HUES48 (cell line): ENCODE results near the gene ALPI.

ENCODE experiments used
- H3K27ac ChIP-seq: one replicate; pipeline ENCODE4 v1.7.0; 2013; ENCODE audit warnings: low read depth, low read length, inconsistent platforms
- H3K27me3 ChIP-seq: 2 replicates; pipeline ENCODE4 v1.6.1; 2013; ENCODE audit warnings: mild to moderate bottlenecking, low read length; ENCODE audit not compliant: control insufficient read depth, insufficient read depth
- H3K36me3 ChIP-seq: 2 replicates; pipeline ENCODE4 v1.6.1; 2013; ENCODE audit warnings: low read length; ENCODE audit not compliant: control insufficient read depth, insufficient read depth
- H3K4me1 ChIP-seq: 2 replicates; pipeline ENCODE4 v1.6.1; 2013; ENCODE audit warnings: mild to moderate bottlenecking, low read length; ENCODE audit not compliant: control insufficient read depth, insufficient read depth
- H3K4me3 ChIP-seq: 2 replicates; pipeline ENCODE4 v1.5.1; 2013; ENCODE audit warnings: mild to moderate bottlenecking, low read depth, low read length
- H3K9ac ChIP-seq: 2 replicates; pipeline ENCODE4 v1.6.1; 2013; ENCODE audit warnings: mild to moderate bottlenecking, low read depth, low read length, moderate library complexity
- H3K9me3 ChIP-seq: 2 replicates; pipeline ENCODE4 v1.6.1; 2013; ENCODE audit warnings: low read length; ENCODE audit not compliant: control insufficient read depth, insufficient read depth

The ALPI gene

DNA sequence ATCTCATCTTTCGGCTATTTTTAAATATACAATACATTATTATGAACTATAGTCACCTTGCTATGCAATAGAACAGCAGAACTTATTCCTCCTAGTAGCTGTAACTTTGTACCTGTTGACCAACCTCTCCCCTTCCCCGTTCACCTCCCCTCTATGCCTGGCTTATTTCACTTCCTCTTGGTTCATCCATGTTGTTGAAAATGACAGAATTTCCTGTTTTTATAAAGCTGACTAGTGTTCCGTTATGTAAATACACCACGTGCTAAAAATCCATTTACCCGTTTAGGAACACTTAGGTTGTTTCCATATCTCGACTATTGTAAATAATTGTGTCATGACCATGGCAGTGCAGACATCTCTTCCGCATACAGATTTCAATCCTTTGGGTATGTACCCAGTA lies 10.3 kb downstream of the ALPI start:
- H3K9ac ChIP-seq, result no peak overlapping the region
- H3K27ac ChIP-seq, result no peak overlapping the region
- H3K27me3 ChIP-seq, result no peaks in the 10 kb centered on the region
- H3K9me3 ChIP-seq, result no peaks in the 10 kb centered on the region
- H3K36me3 ChIP-seq, result no peaks in the 10 kb centered on the region
- no peaks in the 10 kb centered on the region for H3K4me1 ChIP-seq
- H3K4me3 ChIP-seq, result no peak overlapping the region

DNA sequence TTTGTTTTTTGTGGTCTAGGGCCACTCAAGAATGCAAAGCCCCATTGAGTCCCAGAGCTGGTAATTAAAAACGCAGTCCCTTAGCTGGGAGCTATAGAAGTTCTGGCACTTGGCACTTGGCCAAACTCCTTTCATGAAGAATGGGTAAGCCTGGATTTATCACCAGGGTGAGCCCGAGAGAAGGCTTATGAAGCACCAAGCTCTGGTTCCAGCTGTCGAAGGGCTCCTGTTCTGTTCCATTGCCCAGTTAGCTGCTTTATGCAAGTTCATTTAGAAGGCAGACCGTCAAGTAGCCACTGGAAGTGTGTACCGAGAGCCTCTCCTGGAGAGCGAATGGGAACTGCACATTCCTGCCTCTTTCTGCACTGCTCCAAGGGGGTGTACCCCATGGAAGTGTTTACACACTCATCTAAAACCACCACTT lies 17.5 kb downstream of the ALPI start:
- H3K36me3 ChIP-seq, result no peaks in the 10 kb centered on the region
- peaks cover 6% of the 10 kb centered on the region for H3K27me3 ChIP-seq
- H3K4me3 ChIP-seq, result no peak overlapping the region
- no peaks in the 10 kb centered on the region for H3K4me1 ChIP-seq
- no peak overlapping the region for H3K27ac ChIP-seq
- H3K9me3 ChIP-seq, result no peaks in the 10 kb centered on the region
- no peak overlapping the region for H3K9ac ChIP-seq

DNA sequence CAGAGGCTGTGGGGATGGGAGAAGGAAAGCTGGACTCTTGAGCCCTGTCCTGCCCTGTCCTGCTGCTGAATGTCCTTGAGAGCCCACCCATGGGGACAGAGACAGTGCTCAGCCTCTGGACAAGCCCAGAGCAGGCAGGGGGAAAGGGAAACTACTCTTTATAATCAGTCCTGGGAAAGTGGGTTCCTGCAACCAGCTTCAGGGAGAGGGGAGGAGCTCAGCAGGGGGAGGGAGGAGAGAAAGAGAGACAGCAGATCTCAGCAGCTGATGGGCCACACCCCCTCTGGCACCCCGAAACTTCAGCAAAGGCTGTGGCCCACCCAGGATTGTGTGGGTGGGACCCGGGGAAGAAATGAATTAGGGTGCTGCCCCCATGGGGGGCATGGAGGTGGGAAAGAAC lies 20.1 kb downstream of the ALPI start:
- H3K27ac ChIP-seq, result no peak overlapping the region
- H3K9me3 ChIP-seq, result no peaks in the 10 kb centered on the region
- H3K4me1 ChIP-seq, result no peaks in the 10 kb centered on the region
- H3K27me3 ChIP-seq, result peaks cover 6% of the 10 kb centered on the region
- no peaks in the 10 kb centered on the region for H3K36me3 ChIP-seq
- H3K4me3 ChIP-seq, result no peak overlapping the region
- no peak overlapping the region for H3K9ac ChIP-seq

DNA sequence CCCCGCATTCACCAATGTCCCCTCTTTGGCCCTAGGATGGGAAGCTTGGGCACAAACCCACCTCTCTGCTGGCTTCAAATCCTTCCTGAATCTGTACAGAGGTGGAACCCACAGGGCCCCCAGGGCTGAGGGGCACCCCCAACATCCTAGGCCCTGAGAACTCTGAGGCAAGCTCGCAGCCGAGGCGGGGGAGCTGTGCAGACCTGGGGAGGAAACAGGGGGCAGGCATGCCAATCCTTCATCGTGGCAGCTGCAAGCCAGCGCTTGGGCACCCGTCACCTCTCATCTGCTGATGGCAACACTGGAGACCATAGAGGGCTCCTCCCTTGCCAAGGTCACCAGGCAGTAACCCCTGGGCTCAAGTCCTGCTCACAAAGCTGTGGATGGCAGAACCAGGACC lies 20.8 kb downstream of the ALPI start:
- H3K9ac ChIP-seq, result no peak overlapping the region
- peaks cover 6% of the 10 kb centered on the region for H3K27me3 ChIP-seq
- H3K4me1 ChIP-seq, result no peaks in the 10 kb centered on the region

DNA sequence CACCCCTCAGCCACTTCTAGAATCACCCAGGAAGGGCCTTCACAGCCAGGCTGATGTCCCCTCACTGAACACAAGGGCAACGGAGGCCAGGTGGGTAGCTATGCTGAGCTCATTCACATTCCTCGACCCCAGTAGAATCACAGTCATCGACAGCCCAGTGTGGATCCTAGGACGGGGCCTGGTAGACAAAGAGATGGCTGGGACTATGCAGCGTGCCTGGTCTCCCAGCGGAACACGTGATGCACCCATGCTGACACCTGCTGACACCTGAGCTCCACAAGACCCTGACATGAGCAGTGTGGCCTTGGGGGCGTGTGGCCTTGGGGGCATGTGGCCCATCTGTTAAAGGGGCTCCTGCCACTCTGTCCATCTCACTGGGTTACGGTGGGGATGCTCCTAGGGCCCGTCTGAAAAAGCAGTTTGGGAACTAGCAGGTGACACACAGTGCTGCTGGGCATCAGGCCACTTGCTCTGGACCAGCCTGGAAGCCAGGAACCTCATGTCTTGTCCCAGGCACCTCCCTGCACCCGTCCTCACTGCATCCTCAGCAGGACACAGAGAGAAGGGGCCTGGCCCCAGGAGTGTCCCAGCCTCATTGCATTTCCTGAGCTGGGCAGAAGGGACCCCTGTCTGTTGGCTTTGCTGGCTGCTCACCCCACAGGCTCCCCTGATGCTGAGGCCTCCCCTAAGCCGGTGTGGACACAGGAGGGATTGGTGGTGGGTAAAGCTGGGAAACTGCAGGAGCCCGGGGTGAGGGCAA lies 22.0 kb downstream of the ALPI start:
- no peak overlapping the region for H3K9ac ChIP-seq
- no peaks in the 10 kb centered on the region for H3K4me1 ChIP-seq
- no peaks in the 10 kb centered on the region for H3K36me3 ChIP-seq
- no peaks in the 10 kb centered on the region for H3K9me3 ChIP-seq
- H3K4me3 ChIP-seq, result no peak overlapping the region
- no peak overlapping the region for H3K27ac ChIP-seq
- H3K27me3 ChIP-seq, result peaks cover 6% of the 10 kb centered on the region

More for the DNA sequence above, 20.8 kb downstream of the ALPI start:
- H3K27ac ChIP-seq, result no peak overlapping the region
- no peaks in the 10 kb centered on the region for H3K36me3 ChIP-seq
- no peak overlapping the region for H3K4me3 ChIP-seq
- no peaks in the 10 kb centered on the region for H3K9me3 ChIP-seq

DNA sequence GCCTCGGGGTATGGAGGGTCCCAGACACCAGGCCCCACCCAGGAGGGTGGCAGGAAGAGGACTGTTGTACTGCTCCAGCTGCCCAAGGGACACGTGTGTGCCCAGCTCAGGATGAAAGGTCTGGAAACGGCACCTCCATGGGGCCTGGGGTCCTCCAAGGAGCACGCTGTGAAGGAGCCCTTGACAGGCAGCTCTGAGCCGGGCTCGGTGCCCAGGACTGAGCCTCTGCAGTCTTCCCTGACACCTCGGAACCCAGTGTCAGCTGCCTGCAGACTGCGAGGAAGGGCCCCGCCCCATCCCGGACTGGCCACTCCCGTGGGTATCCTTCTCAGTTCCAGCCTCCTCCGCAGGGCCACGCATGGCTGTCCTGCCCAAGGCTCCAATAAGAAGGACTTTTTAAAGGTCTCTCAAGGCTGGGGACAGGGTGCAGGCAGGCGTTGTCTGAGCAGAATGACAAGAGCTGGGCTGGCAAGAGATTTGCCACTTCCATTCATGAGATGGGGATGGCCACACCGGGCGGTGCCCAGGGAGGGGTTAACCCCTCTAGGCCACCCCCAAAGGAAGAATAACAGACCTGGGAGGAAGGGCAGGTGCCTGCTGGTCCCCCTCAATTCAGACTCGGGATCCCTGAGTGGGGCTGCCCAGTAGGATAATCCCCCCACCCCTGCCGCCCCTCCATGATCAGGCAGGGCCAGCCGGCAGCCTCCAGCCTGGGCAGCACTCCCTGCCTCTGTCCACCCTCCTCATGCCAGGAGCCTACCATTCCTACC lies 22.8 kb downstream of the ALPI start:
- peaks cover 7% of the 10 kb centered on the region for H3K27me3 ChIP-seq
- no peak overlapping the region for H3K9ac ChIP-seq
- H3K9me3 ChIP-seq, result no peaks in the 10 kb centered on the region
- H3K27ac ChIP-seq, result no peak overlapping the region
- no peaks in the 10 kb centered on the region for H3K4me1 ChIP-seq
- H3K4me3 ChIP-seq, result no peak overlapping the region
- H3K36me3 ChIP-seq, result no peaks in the 10 kb centered on the region

DNA sequence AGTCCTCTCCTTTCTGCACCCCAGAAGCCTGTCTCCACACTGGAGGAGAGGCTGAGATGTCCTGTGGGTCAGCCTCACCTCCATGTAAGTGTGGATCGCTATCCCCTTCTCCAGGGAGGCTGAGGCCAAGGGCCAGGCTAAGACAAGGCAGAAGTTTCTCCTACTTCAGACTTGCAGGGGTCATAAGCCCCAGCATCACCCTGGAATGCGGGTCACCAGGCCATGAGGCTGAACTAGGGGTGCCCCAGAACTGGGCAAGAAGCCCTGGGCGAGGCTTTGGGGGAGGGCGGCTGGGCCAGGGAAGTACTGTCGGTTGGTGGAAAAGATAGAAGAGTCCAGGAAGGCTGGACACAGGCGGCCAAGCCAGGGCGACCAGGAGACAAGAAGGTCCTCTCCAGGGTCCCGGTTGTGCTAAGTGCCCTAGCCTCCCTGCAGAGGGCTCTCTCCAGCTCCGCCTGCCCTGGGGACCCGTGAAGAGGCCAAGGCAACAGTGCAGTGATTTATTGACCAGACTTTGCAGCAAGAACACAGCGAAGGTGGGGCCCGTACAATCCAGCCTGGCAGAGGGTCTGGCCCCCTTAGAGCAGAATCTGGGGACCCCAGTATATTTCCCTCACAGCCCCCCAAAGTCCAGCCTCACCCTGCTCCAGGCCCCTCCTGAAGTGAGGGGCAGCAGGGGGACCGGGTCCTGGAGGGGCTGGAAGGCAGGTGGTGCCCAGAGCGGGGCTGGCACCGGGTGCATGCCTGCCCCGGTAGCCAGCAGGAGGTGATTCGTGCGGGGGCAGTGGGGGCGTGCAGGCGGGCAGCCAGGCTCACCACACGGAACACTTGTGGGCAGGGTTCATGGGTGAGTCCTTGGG lies 23.6 kb downstream of the ALPI start:
- Histone ChIP-seq H3K4me3 (no peak overlapping the region), H3K27ac (no peak overlapping the region), H3K4me1 (no peaks in the 10 kb centered on the region), H3K36me3 (no peaks in the 10 kb centered on the region), H3K27me3 (peaks cover 15% of the 10 kb centered on the region), H3K9ac (no peak overlapping the region), H3K9me3 (no peaks in the 10 kb centered on the region)

DNA sequence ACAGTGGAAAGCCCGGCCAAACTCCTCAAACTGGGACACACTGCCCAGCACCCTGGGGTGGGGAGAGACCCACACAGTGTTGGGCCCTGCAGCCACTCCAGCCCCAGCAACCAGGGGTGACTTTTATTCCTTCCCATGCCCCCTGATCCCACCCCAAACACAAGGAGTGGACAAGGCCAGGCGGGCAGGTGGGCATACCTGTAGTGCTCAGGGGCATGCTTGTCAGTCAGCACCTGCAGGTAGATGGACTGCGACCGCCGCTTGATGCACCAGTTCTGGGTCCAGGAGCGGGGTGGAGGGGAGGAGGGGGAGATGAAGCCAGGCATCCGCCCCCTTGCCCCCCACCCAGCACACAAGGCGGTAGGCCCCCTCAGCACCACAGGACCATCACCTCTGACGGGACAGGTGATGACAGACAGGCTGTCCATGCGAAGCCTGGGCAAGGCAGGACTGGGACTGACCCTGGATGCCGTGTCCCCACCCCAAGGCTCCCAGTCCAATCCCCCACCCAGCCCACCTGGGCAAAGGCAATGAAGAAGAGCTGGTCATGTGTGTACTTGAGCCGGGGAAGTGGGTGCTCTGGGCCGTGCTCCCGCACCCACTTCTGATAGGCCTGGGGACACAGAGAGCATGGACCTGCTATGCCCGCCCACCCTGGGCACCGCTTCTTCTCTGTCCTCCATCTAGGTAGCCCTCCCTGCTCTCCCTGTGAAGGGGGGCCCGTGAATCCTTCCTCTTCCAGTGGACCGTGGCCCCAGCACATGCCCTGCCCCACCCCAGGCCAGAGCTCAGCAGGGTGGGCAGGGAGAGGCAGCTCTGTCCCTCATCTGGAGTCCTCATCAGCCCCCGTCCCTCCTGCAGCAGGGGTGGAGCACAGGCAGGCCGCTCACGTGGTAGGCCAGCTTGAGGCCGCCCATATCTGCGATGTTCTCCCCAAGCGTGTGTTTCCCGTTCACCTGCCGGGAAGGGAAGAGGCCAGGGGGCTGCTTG lies 24.5 kb downstream of the ALPI start:
- Histone ChIP-seq H3K9me3 (no peaks in the 10 kb centered on the region), H3K36me3 (no peaks in the 10 kb centered on the region), H3K27ac (no peak overlapping the region), H3K4me3 (no peak overlapping the region), H3K27me3 (peaks cover 24% of the 10 kb centered on the region), H3K9ac (no peak overlapping the region), H3K4me1 (no peaks in the 10 kb centered on the region)

DNA sequence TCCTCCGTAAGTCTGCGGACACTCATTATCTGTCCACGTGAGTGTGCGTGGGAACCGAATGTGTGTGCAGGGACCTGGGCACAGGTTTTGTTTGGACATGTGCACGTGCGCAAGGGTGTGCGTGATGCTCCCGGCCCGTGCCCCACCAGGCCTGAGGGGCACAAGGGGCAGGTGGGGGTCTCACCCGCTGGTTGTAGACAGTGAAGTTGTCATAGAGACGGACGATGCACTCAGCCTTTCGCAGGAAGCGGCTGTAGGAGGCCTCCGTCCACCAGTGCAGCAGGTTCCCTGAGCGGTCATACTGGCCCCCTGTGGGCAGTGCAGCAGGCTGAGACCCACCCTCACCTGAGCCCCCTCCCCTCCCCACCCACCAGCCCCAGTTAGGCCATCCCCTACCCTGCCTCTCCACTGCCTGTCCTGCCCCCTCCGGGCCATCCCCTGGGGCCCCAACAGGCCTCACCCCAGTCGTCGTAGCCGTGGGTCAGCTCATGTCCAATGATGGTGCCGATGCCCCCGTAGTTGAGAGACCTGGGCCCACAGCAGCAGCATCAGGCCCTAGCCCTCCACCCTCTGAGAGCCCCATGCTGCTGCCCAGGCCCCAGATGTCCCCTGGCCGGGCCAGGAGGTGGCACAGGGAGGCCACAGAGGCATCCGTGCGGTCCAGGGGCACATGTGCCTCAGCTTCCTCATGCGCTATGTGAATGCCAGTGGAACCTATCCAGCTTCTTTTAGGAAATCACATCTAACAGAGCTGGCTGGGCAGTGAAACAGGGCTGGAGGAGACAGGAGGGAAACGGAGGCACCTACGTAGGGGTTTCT lies 25.6 kb downstream of the ALPI start:
- H3K4me3 ChIP-seq, result no peak overlapping the region
- no peaks in the 10 kb centered on the region for H3K4me1 ChIP-seq
- H3K9me3 ChIP-seq, result no peaks in the 10 kb centered on the region
- no peak overlapping the region for H3K27ac ChIP-seq
- no peaks in the 10 kb centered on the region for H3K36me3 ChIP-seq
- peaks cover 35% of the 10 kb centered on the region for H3K27me3 ChIP-seq
- no peak overlapping the region for H3K9ac ChIP-seq
